ENCODE measurements around the gene RAP2C. TPM values are rescaled to one million over a fixed set of nuclear protein-coding genes. Genes with fewer than 3 reads are reported as not detected.

The RAP2C gene
- total RNA-seq, 1 experiment from 2014 or later, result 52.7 TPM

GRCh38 chrX:132208422-132208821 lies 10.8 kb downstream of the RAP2C start:
- Mint-ChIP-seq H3K27me3 (ENCODE audit: low read depth) (no peaks in the 10 kb centered on the region), H3K4me1 (no peaks in the 10 kb centered on the region), H3K4me3 (no peak overlapping the region), H3K9me3 (no peaks in the 10 kb centered on the region; a peak in 1 of 5 replicates), H3K36me3 (ENCODE audit: insufficient read depth in 1 of 3, low read depth in 3 of 3) (peaks cover 13 to 55% (median 47%) of the 10 kb centered on the region in 3 experiments; a peak in 6 of 7 replicates), H3K27ac (no peak overlapping the region)
- no peak overlapping the region for H2BK15ac ChIP-seq (ENCODE audit: low read depth, low read length)
- no peak overlapping the region for H4K5ac ChIP-seq (ENCODE audit: insufficient read length, low read depth, low read length)
- H4K8ac ChIP-seq (replicated peaks; ENCODE audit: insufficient read length, low read depth, low read length), result no peak overlapping the region
- H3K4me1 ChIP-seq (ENCODE audit: insufficient read depth, low read length), result no peaks in the 10 kb centered on the region
- no peak for DNase-seq
- no peak overlapping the region for H2BK5ac ChIP-seq (ENCODE audit: insufficient read length, low read length)
- no peak overlapping the region for H3K4me2 ChIP-seq (ENCODE audit: insufficient read depth, insufficient read length, low read length)
- H3K27ac ChIP-seq (ENCODE audit: insufficient read length, low read depth, low read length), result no peak overlapping the region
- H2BK20ac ChIP-seq (ENCODE audit: low read depth, low read length, poor library complexity, severe bottlenecking), result no peak overlapping the region
- WGBS (ENCODE audit: extremely low coverage, insufficient read length, low lambda C conversion rate), result no CpG with 5 or more reads among the region's 1 CpG
- no peak overlapping the region for H3K56ac ChIP-seq (ENCODE audit: insufficient read length, low read depth, low read length)
- H3K9me3 ChIP-seq (ENCODE audit: control insufficient read depth, low read depth, low read length), result no peaks in the 10 kb centered on the region
- no peaks in the 10 kb centered on the region; the same call in 1 of the 2 replicates for H3K79me2 ChIP-seq (ENCODE audit: insufficient read depth, low read length)
- no peaks in the 10 kb centered on the region for H3K27me3 ChIP-seq (ENCODE audit: insufficient read depth, low read length)
- H2BK120ac ChIP-seq (ENCODE audit: low read depth, low read length, poor library complexity, severe bottlenecking), result no peak overlapping the region
- no peak overlapping the region for H3K23ac ChIP-seq (ENCODE audit: insufficient read length, low read depth, low read length)
- no peak overlapping the region for H3T11ph ChIP-seq (ENCODE audit: low read length)
- H2AFZ ChIP-seq (ENCODE audit: low read length), result no peak overlapping the region
- no peak overlapping the region for H3K14ac ChIP-seq (ENCODE audit: insufficient read depth, low read length)
- H3K9ac ChIP-seq (ENCODE audit: extremely low read depth, insufficient read length, low read length), result no peak overlapping the region
- no peak overlapping the region for H4K91ac ChIP-seq (ENCODE audit: insufficient read length, low read depth, low read length)
- H3K79me1 ChIP-seq (ENCODE audit: insufficient read depth, low read depth, low read length, poor library complexity, severe bottlenecking), result no peaks in the 10 kb centered on the region
- H4K20me1 ChIP-seq (ENCODE audit: control insufficient read depth, insufficient read depth, insufficient read length), result no peaks in the 10 kb centered on the region
- H3K23me2 ChIP-seq (ENCODE audit: insufficient read length, low read depth, low read length, poor library complexity, severe bottlenecking), result no peaks in the 10 kb centered on the region
- H2BK12ac ChIP-seq (ENCODE audit: insufficient read length, low read depth, low read length), result no peak overlapping the region
- no peak overlapping the region for H2AK5ac ChIP-seq (ENCODE audit: insufficient read length, low read length)
- H3K4ac ChIP-seq (ENCODE audit: low read depth, low read length), result no peak overlapping the region
- H3K18ac ChIP-seq (ENCODE audit: insufficient read length, low read depth, low read length), result no peak overlapping the region
- TF ChIP-seq CTCF (conservative IDR thresholded peaks at IDR 0.05), result no peak
